DND-41 (cell line): ENCODE measurements around the gene CCL20.
"Not testable (repeated sequence)": the region's sequence is repeated elsewhere in the genome, so short reads cannot be mapped to it uniquely, and the experiment has no call there.

Source experiments
- CTCF ChIP-seq: IDR thresholded peaks from 2 replicates; pipeline ENCODE4 v1.5.1; 2012; ENCODE audit warnings: borderline replicate concordance, low read length, moderate library complexity, mild to moderate bottlenecking; ENCODE audit not compliant: poor library complexity, severe bottlenecking; ENCODE audit errors: extremely low read depth
- EZH2 ChIP-seq: IDR thresholded peaks from 3 replicates; pipeline ENCODE4 v1.6.1; 2012; ENCODE audit warnings: borderline replicate concordance, low read depth, mild to moderate bottlenecking, moderate library complexity, low read length, inconsistent platforms; ENCODE audit not compliant: severe bottlenecking

- not testable (repeated sequence) for TF ChIP-seq CTCF, EZH2
Observed at GRCh38 chr2:227839339-227840129, 25.9 kb downstream of the CCL20 start.
